ENCODE measurements around the gene ENTPD7. TPM values are rescaled to one million over a fixed set of nuclear protein-coding genes. Genes with fewer than 3 reads are reported as not detected.

Gene ENTPD7
- polyA plus RNA-seq, 1 donor from 2014 or later, result 4.1 TPM

DNA sequence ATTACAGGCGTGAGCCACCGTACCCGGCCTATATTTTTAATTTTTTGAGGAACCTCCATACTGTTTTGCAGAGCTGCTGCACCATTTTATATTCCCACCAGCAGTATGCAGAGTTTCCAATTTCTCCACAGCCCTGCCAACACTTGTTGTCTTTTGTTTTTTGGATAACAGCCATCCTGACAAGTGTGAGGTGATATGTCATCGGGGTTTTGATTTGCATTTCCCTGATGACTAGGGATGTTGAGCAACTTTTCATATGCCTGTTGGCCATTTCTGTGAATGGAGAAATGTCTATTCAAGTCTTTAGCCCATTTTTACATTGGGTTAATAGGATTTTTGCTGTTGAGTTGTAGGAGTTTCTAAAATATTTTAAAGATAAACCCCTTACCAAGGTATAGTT is 22.2 kb downstream of the ENTPD7 start:
- Histone ChIP-seq H3K27me3 (ENCODE audit: insufficient read depth, low read depth, low read length) (no peaks in the 10 kb centered on the region), H3K4me2 (ENCODE audit: low read length) (no peak overlapping the region), H3K36me3 (ENCODE audit: insufficient read depth, low read length) (no peaks in the 10 kb centered on the region), H3K9ac (ENCODE audit: low read length) (no peak overlapping the region), H3K4me3 (ENCODE audit: low read length) (no peak overlapping the region), H4K20me1 (ENCODE audit: insufficient read depth) (no peaks in the 10 kb centered on the region), H3K79me2 (replicated peaks; ENCODE audit: insufficient read depth, low read length) (no peaks in the 10 kb centered on the region), H3K9me3 (ENCODE audit: low read length) (no peaks in the 10 kb centered on the region), H3K9me2 (ENCODE audit: insufficient read depth, low read length) (no peaks in the 10 kb centered on the region), H3F3A (ENCODE audit: insufficient read depth, low read length, poor library complexity, severe bottlenecking) (no peaks in the 10 kb centered on the region), H2AFZ (ENCODE audit: low read depth, low read length) (no peak overlapping the region), H3K27ac (ENCODE audit: low read length) (no peak overlapping the region)
- no peak for TF ChIP-seq SMC3 (conservative IDR thresholded peaks at IDR 0.05; ENCODE audit: poor library complexity)
- TF ChIP-seq RAD21 (conservative IDR thresholded peaks at IDR 0.05), result no peak
- TF ChIP-seq MXI1 (conservative IDR thresholded peaks at IDR 0.05; ENCODE audit: poor library complexity, severe bottlenecking), result no peak
- TF ChIP-seq POLR2AphosphoS5 (IDR thresholded peaks at IDR 0.05), result no peak
- TF ChIP-seq, protein P1, sequence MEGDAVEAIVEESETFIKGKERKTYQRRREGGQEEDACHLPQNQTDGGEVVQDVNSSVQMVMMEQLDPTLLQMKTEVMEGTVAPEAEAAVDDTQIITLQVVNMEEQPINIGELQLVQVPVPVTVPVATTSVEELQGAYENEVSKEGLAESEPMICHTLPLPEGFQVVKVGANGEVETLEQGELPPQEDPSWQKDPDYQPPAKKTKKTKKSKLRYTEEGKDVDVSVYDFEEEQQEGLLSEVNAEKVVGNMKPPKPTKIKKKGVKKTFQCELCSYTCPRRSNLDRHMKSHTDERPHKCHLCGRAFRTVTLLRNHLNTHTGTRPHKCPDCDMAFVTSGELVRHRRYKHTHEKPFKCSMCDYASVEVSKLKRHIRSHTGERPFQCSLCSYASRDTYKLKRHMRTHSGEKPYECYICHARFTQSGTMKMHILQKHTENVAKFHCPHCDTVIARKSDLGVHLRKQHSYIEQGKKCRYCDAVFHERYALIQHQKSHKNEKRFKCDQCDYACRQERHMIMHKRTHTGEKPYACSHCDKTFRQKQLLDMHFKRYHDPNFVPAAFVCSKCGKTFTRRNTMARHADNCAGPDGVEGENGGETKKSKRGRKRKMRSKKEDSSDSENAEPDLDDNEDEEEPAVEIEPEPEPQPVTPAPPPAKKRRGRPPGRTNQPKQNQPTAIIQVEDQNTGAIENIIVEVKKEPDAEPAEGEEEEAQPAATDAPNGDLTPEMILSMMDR (IDR thresholded peaks at IDR 0.05; ENCODE audit: poor library complexity, severe bottlenecking), result no peak
- no peak for TF ChIP-seq TAF1 (IDR thresholded peaks at IDR 0.05; ENCODE audit: low read depth)
- TF ChIP-seq, protein P2, sequence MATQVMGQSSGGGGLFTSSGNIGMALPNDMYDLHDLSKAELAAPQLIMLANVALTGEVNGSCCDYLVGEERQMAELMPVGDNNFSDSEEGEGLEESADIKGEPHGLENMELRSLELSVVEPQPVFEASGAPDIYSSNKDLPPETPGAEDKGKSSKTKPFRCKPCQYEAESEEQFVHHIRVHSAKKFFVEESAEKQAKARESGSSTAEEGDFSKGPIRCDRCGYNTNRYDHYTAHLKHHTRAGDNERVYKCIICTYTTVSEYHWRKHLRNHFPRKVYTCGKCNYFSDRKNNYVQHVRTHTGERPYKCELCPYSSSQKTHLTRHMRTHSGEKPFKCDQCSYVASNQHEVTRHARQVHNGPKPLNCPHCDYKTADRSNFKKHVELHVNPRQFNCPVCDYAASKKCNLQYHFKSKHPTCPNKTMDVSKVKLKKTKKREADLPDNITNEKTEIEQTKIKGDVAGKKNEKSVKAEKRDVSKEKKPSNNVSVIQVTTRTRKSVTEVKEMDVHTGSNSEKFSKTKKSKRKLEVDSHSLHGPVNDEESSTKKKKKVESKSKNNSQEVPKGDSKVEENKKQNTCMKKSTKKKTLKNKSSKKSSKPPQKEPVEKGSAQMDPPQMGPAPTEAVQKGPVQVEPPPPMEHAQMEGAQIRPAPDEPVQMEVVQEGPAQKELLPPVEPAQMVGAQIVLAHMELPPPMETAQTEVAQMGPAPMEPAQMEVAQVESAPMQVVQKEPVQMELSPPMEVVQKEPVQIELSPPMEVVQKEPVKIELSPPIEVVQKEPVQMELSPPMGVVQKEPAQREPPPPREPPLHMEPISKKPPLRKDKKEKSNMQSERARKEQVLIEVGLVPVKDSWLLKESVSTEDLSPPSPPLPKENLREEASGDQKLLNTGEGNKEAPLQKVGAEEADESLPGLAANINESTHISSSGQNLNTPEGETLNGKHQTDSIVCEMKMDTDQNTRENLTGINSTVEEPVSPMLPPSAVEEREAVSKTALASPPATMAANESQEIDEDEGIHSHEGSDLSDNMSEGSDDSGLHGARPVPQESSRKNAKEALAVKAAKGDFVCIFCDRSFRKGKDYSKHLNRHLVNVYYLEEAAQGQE (IDR thresholded peaks at IDR 0.05; ENCODE audit: borderline replicate concordance), result no peak
- no peak for TF ChIP-seq EP300 (conservative IDR thresholded peaks at IDR 0.05; ENCODE audit: poor library complexity, severe bottlenecking)
- no peak for TF ChIP-seq EZH2 (IDR thresholded peaks at IDR 0.05; ENCODE audit: borderline replicate concordance, insufficient read depth, low read length, poor library complexity, severe bottlenecking)

DNA sequence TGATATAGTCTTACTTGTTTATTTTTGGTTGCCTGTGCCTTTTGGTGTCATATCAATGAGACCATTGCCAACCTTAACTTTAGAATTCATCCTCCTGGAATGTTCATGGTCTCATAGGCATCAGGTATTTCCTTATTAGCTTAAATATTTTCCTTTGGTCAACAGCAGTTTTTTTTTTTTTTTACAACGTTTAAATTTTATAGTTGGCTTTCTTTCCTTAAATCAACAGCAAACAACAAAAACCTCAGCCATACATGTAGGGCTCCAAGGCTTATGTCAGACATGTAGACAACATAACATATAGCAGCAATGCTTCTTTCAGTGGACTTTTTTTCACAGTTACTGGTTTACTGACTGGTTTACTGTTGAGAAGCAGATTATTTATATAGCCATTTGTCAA is 22.7 kb downstream of the ENTPD7 start:
- no peak for TF ChIP-seq EP300 (conservative IDR thresholded peaks at IDR 0.05; ENCODE audit: poor library complexity, severe bottlenecking)
- TF ChIP-seq, protein P1 (IDR thresholded peaks at IDR 0.05; ENCODE audit: poor library complexity, severe bottlenecking), result no peak
- no peak for TF ChIP-seq POLR2AphosphoS5 (IDR thresholded peaks at IDR 0.05)
- Histone ChIP-seq H3K9ac (ENCODE audit: low read length) (no peak overlapping the region), H4K20me1 (ENCODE audit: insufficient read depth) (no peaks in the 10 kb centered on the region), H3F3A (ENCODE audit: insufficient read depth, low read length, poor library complexity, severe bottlenecking) (no peaks in the 10 kb centered on the region), H3K36me3 (ENCODE audit: insufficient read depth, low read length) (no peaks in the 10 kb centered on the region), H3K27ac (ENCODE audit: low read length) (no peak overlapping the region), H3K9me2 (ENCODE audit: insufficient read depth, low read length) (no peaks in the 10 kb centered on the region), H3K4me2 (ENCODE audit: low read length) (no peak overlapping the region), H2AFZ (ENCODE audit: low read depth, low read length) (no peak overlapping the region), H3K27me3 (ENCODE audit: insufficient read depth, low read depth, low read length) (no peaks in the 10 kb centered on the region), H3K79me2 (replicated peaks; ENCODE audit: insufficient read depth, low read length) (no peaks in the 10 kb centered on the region), H3K4me3 (ENCODE audit: low read length) (no peak overlapping the region), H3K9me3 (ENCODE audit: low read length) (no peaks in the 10 kb centered on the region)

All from neural cell (in vitro differentiated cells).